Type B pancreatic cell (in vitro differentiated cells): Measurements from ENCODE around the gene AP1S3. TPM values are rescaled to one million over a fixed set of nuclear protein-coding genes. Genes with fewer than 3 reads are reported as not detected.

Experiments used
- DNase-seq: peaks from one replicate; pipeline ENCODE4 v3.0.0; 2021; ENCODE audit warnings: mixed read lengths; ENCODE audit not compliant: unreplicated experiment; ENCODE audit errors: extremely low spot score
- H3K27ac Mint-ChIP-seq: 2 replicates; pipeline ENCODE4 v1.8.0; 2021; ENCODE audit warnings: mild to moderate bottlenecking, mixed read lengths
- H3K27me3 Mint-ChIP-seq: 2 replicates; pipeline ENCODE4 v1.8.0; 2021; ENCODE audit warnings: mixed read lengths
- H3K36me3 Mint-ChIP-seq: 2 replicates; pipeline ENCODE4 v1.8.0; 2021; ENCODE audit warnings: mixed read lengths
- H3K4me1 Mint-ChIP-seq: one replicate; pipeline ENCODE4 v1.8.0; 2021; ENCODE audit warnings: mixed read lengths; ENCODE audit not compliant: unreplicated experiment
- H3K4me3 Mint-ChIP-seq: 2 replicates; pipeline ENCODE4 v1.8.0; 2021; ENCODE audit warnings: mild to moderate bottlenecking, mixed read lengths
- H3K9me3 Mint-ChIP-seq: 2 replicates; pipeline ENCODE4 v1.8.0; 2021; ENCODE audit warnings: mixed read lengths
- total RNA-seq: library from RNA; stranded (reverse); gene quantifications from 2 replicates; pipeline ENCODE4 v1.2.1, GENCODE V29; 2021; ENCODE audit warnings: low replicate concordance
- TF ChIP-seq, protein P1 (sequence below): fragments of 200-600 bp; sonication (generic); conservative IDR thresholded peaks from 2 replicates; pipeline ENCODE4 v1.5.0; 2021; ENCODE audit warnings: antibody characterized with exemption, mild to moderate bottlenecking

Gene AP1S3
- total RNA-seq, 1 donor from 2014 or later = 7.8 TPM

DNA sequence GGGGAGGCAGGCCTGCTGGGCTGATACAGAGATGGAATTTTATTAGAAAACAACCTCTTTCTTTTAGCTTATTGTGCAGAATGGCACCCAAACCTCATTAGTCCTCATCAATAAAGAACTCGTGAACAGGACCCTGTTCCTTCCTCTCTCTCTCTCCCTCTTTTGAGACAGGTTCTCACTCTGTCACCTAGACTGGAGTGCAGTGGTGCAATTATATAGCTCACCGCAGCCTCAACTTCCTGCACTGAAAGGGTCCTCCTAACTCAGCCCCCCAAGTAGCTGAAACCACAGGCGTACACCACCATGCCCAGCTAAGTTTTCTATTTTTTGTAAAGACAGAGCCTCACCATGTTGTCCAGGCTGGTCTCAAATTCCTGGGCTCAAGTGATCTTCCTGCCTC, 21.7 kb upstream of the AP1S3 start:
- H3K27ac Mint-ChIP-seq = no peak overlapping the region
- peaks cover 5% of the 10 kb centered on the region for H3K4me1 Mint-ChIP-seq
- H3K27me3 Mint-ChIP-seq = no peaks in the 10 kb centered on the region
- DNase-seq = no peak
- H3K9me3 Mint-ChIP-seq = no peaks in the 10 kb centered on the region
- no peaks in the 10 kb centered on the region for H3K36me3 Mint-ChIP-seq
- TF ChIP-seq, protein P1, sequence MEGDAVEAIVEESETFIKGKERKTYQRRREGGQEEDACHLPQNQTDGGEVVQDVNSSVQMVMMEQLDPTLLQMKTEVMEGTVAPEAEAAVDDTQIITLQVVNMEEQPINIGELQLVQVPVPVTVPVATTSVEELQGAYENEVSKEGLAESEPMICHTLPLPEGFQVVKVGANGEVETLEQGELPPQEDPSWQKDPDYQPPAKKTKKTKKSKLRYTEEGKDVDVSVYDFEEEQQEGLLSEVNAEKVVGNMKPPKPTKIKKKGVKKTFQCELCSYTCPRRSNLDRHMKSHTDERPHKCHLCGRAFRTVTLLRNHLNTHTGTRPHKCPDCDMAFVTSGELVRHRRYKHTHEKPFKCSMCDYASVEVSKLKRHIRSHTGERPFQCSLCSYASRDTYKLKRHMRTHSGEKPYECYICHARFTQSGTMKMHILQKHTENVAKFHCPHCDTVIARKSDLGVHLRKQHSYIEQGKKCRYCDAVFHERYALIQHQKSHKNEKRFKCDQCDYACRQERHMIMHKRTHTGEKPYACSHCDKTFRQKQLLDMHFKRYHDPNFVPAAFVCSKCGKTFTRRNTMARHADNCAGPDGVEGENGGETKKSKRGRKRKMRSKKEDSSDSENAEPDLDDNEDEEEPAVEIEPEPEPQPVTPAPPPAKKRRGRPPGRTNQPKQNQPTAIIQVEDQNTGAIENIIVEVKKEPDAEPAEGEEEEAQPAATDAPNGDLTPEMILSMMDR = no peak
- no peak overlapping the region for H3K4me3 Mint-ChIP-seq

DNA sequence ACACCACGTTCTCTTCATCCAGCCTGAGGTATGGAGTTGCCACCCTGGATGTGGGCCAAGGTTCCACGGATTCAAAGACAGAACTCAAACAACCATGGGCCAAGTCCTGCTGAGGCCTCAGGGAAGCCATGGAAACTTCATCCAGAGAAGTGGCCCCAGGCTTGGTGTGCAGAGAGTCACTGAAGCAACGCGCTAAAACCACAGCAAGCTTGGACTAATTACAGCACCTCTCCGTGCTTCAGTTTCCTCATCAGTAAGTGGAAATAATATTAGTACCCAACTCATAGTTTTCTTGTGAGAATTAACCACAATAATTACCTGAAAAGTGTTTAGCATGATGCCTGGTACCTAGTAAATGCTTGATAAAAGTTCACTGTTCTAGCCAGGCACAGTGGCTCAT, 19.2 kb upstream of the AP1S3 start:
- TF ChIP-seq, protein P1 = no peak
- Mint-ChIP-seq H3K4me3 (no peak overlapping the region), H3K27me3 (no peaks in the 10 kb centered on the region), H3K4me1 (peaks cover 5% of the 10 kb centered on the region), H3K36me3 (no peaks in the 10 kb centered on the region), H3K9me3 (no peaks in the 10 kb centered on the region), H3K27ac (no peak overlapping the region)
- DNase-seq = no peak

- Mint-ChIP-seq H3K36me3 (peaks cover 4% of the 10 kb centered on the region), H3K4me1 (peaks cover under 1% of the 10 kb centered on the region), H3K4me3 (no peak overlapping the region), H3K9me3 (peaks cover 3% of the 10 kb centered on the region), H3K27me3 (no peaks in the 10 kb centered on the region), H3K27ac (no peak overlapping the region)
- TF ChIP-seq, protein P1 = no peak
- no peak for DNase-seq
These were observed 18.6 kb upstream of the AP1S3 start for GRCh38 chr2:223856021-223856420.

GRCh38 chr2:223855426-223855825, 18.0 kb upstream of the AP1S3 start:
- Mint-ChIP-seq H3K27me3 (no peaks in the 10 kb centered on the region), H3K4me3 (no peak overlapping the region), H3K27ac (no peak overlapping the region), H3K4me1 (no peaks in the 10 kb centered on the region), H3K9me3 (peaks cover 3% of the 10 kb centered on the region), H3K36me3 (peaks cover 7% of the 10 kb centered on the region)
- no peak for DNase-seq
- TF ChIP-seq, protein P1 = no peak

DNA sequence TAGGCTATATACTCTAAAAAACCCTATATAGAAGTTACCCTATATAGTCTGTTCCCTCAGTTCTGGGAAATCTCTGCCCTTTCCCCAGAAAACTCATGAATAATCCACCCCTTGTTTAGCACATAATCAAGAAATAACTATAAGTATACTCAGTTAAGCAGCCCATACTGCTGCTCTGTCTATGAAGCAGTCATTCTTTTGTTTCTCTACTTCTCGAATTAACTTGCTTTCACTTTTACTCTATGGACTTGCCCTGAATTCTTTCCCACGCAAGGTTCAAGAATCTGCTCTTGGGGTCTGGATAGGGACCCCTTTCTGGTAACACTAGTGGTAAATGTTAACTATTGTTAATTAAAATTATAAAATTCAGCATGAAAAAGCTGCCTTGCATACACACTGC, 17.4 kb upstream of the AP1S3 start:
- peaks cover 6% of the 10 kb centered on the region for H3K9me3 Mint-ChIP-seq
- H3K27ac Mint-ChIP-seq = no peak overlapping the region
- H3K27me3 Mint-ChIP-seq = no peaks in the 10 kb centered on the region
- no peak for DNase-seq
- no peak overlapping the region for H3K4me3 Mint-ChIP-seq
- H3K4me1 Mint-ChIP-seq = no peaks in the 10 kb centered on the region
- H3K36me3 Mint-ChIP-seq = peaks cover 10% of the 10 kb centered on the region
- TF ChIP-seq, protein P1 = no peak

DNA sequence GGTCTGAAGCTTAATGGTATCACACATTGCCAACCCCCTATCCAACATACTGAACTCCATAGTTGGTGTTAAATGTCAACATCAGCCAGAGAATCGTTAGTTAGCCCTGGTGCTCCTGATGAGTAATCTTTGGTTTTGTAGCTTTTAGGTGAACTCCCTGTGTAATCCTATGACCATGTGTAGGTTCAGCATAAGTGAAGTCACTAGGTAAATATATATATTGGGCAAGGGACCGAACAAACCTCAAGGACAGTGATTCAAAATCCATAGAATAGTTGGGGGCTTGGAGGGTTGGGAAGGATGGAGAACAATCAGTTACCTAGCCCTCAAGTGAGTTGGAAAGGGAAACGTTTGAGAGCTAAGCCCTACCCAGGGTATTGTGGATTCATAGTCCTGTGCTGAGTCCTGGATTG, 16.0 kb upstream of the AP1S3 start:
- no peak overlapping the region for H3K4me3 Mint-ChIP-seq
- TF ChIP-seq, protein P1 = no peak
- no peak for DNase-seq
- no peaks in the 10 kb centered on the region for H3K4me1 Mint-ChIP-seq
- H3K9me3 Mint-ChIP-seq = peaks cover 15% of the 10 kb centered on the region
- H3K27ac Mint-ChIP-seq = no peak overlapping the region
- peaks cover 19% of the 10 kb centered on the region for H3K36me3 Mint-ChIP-seq
- H3K27me3 Mint-ChIP-seq = no peaks in the 10 kb centered on the region
